K562 (cell line): ENCODE measurements around the gene SMG5. TPM values are rescaled to one million over a fixed set of nuclear protein-coding genes. Genes with fewer than 3 reads are reported as not detected.

Source experiments
- ATAC-seq: fragments of 200-7000 bp; cut with Tn5 transposase; 3 replicates; pipeline ENCODE4 v1.9.1; 2020; ENCODE audit warnings: moderate library complexity
- BruUV-seq: library from RNA; stranded (reverse); fragments of 400-500 nt; replicated peaks from 2 replicates; lab custom pipeline; 2021; lab: Mats Ljungman, UMichigan
- CTCF ChIA-PET: fragments of 300-600 bp; formaldehyde crosslinking; extraction: SDS; loops from one replicate; lab custom pipeline; 2021; ENCODE audit warnings: low intra/inter-chr PET ratio; lab: Yijun Ruan, JAX
- POLR2A ChIA-PET: fragments of 300-600, 350-650 bp; sonication (Branson Sonifier 250); formaldehyde crosslinking; extraction: SDS; loops from one replicate; lab custom pipeline; 2021; ENCODE audit warnings: antibody characterized with exemption, inconsistent platforms; lab: Yijun Ruan, JAX
- DNase-seq, 4 experiments: peaks; one replicate each; pipeline versions ENCODE4 v3.0.0 to v3.0.0-alpha.2; 2011 to 2018; ENCODE audit warnings: low spot score in 3 of 4, mixed read lengths in 3 of 4; ENCODE audit errors: extremely low read depth in 1 of 4
- FAIRE-seq: peaks from 2 replicates; lab custom pipeline; 2011; peaks lifted over from hg19 to GRCh38; lab: Jason Lieb, UNC
- H2AFZ ChIP-seq: 2 replicates; pipeline ENCODE4 v1.6.0; 2011; ENCODE audit warnings: low read depth, low read length, control low read depth, inconsistent platforms
- H3K27ac ChIP-seq: fragments of 200-600 bp; 3 replicates; pipeline ENCODE4 v1.8.0; 2011; ENCODE audit warnings: low read depth, mild to moderate bottlenecking, control low read depth, inconsistent platforms, low read length, moderate library complexity, mixed read lengths; ENCODE audit errors: extremely low read depth
- H3K27me3 ChIP-seq, 2 experiments: fragments of 300-600 bp in 1 of 2; 2 replicates in 1 of 2; 3 replicates in 1 of 2; pipeline versions ENCODE4 v1.6.0 to v1.8.0; 2011; ENCODE audit warnings: inconsistent platforms in 2 of 2, low read length in 2 of 2, mild to moderate bottlenecking in 1 of 2, mixed read lengths in 1 of 2, moderate library complexity in 1 of 2; ENCODE audit not compliant: control insufficient read depth in 2 of 2, insufficient read depth in 2 of 2
- H3K36me3 ChIP-seq: fragments of 300-600 bp; 3 replicates; pipeline ENCODE4 v1.8.0; 2011; ENCODE audit warnings: mild to moderate bottlenecking, low read length, inconsistent platforms; ENCODE audit not compliant: control insufficient read depth, insufficient read depth
- H3K4me1 ChIP-seq, 2 experiments: fragments of 200-600 bp in 1 of 2; replicated peaks in 1 of 2; 2 replicates in 1 of 2; 3 replicates in 1 of 2; pipeline versions ENCODE4 v1.5.1 to v1.8.0; 2011; ENCODE audit warnings: inconsistent platforms in 2 of 2, low read length in 2 of 2, mild to moderate bottlenecking in 1 of 2, mixed read lengths in 1 of 2, moderate library complexity in 1 of 2; ENCODE audit not compliant: control insufficient read depth in 2 of 2, insufficient read depth in 2 of 2
- H3K4me2 ChIP-seq: 2 replicates; pipeline ENCODE4 v1.6.1; 2011; ENCODE audit warnings: low read length, control low read depth, inconsistent platforms, mixed read lengths; ENCODE audit not compliant: insufficient read depth
- H3K4me3 ChIP-seq: fragments of 200-600 bp; sonication (generic), shearing (Covaris generic); 2 replicates; pipeline ENCODE4 v1.5.1; 2016; ENCODE audit warnings: control low read depth, inconsistent platforms
- H3K79me2 ChIP-seq: fragments of 200-600 bp; 3 replicates; pipeline ENCODE4 v1.8.0; 2011; ENCODE audit warnings: low read length, inconsistent platforms; ENCODE audit not compliant: control insufficient read depth, insufficient read depth
- H3K9ac ChIP-seq, 2 experiments: 2 replicates each; pipeline versions ENCODE4 v1.6.0 to v1.6.1; 2011; ENCODE audit warnings: low read depth in 2 of 2, low read length in 2 of 2, control low read depth in 1 of 2, inconsistent platforms in 1 of 2, mild to moderate bottlenecking in 1 of 2, mixed read lengths in 1 of 2; ENCODE audit not compliant: insufficient read depth in 1 of 2
- H3K9me1 ChIP-seq: one replicate; pipeline ENCODE4 v1.6.0; 2011; ENCODE audit warnings: inconsistent platforms, mild to moderate bottlenecking, low read length, moderate library complexity; ENCODE audit not compliant: control insufficient read depth, insufficient read depth
- H3K9me3 ChIP-seq: replicated peaks from 2 replicates; pipeline ENCODE4 v1.5.1; 2011; ENCODE audit warnings: low read depth, low read length, inconsistent platforms; ENCODE audit not compliant: control insufficient read depth, insufficient read depth
- H4K20me1 ChIP-seq: replicated peaks from 2 replicates; pipeline ENCODE4 v1.6.1; 2011; ENCODE audit warnings: low read length, inconsistent platforms, mixed read lengths; ENCODE audit not compliant: control insufficient read depth, insufficient read depth
- ARID1B ChIP-seq: fragments of 450-650 bp; IDR thresholded peaks from 2 replicates; pipeline ENCODE4 v1.6.1; 2016; ENCODE audit warnings: antibody characterized with exemption, mild to moderate bottlenecking, inconsistent platforms
- ATF2 ChIP-seq: sonication (generic); formaldehyde crosslinking; IDR thresholded peaks from 2 replicates; pipeline ENCODE4 v1.8.1; 2022; ENCODE audit warnings: missing genetic modification reagents
- CBFB ChIP-seq: sonication (generic); formaldehyde crosslinking; IDR thresholded peaks from 2 replicates; pipeline ENCODE4 v1.4.0; 2020; ENCODE audit warnings: mild to moderate bottlenecking, missing genetic modification reagents
- E2F8 ChIP-seq: fragments of 450-650 bp; IDR thresholded peaks from 2 replicates; pipeline ENCODE4 v1.7.1; 2018; ENCODE audit warnings: mild to moderate bottlenecking, low read depth; ENCODE audit not compliant: partially characterized antibody
- E4F1 ChIP-seq: fragments of 250-450 bp; sonication (Bioruptor Pico); IDR thresholded peaks from 2 replicates; pipeline ENCODE4 v1.5.0; 2021; ENCODE audit warnings: mild to moderate bottlenecking, borderline replicate concordance
- PREB ChIP-seq: sonication (generic); formaldehyde crosslinking; IDR thresholded peaks from 2 replicates; pipeline ENCODE4 v1.8.1; 2023; ENCODE audit warnings: mild to moderate bottlenecking, missing genetic modification reagents
- RBBP5 ChIP-seq: fragments of 200-600 bp; sonication (generic); IDR thresholded peaks from 2 replicates; pipeline ENCODE4 v1.6.1; 2012; ENCODE audit warnings: borderline replicate concordance, mild to moderate bottlenecking, low read length, control low read depth, inconsistent platforms; ENCODE audit not compliant: insufficient read depth, poor library complexity, severe bottlenecking
- SMARCA4 ChIP-seq: fragments of 450-650 bp; IDR thresholded peaks from 2 replicates; pipeline ENCODE4 v1.6.1; 2016
- SREBF2 ChIP-seq: sonication (generic); formaldehyde crosslinking; IDR thresholded peaks from 2 replicates; pipeline ENCODE4 v1.4.0; 2020; ENCODE audit warnings: mild to moderate bottlenecking, missing genetic modification reagents
- YY1 ChIP-seq, 3 experiments: IDR thresholded peaks; 2 replicates each; pipeline ENCODE4 v1.6.1; 2011; ENCODE audit warnings: low read length in 2 of 3, mild to moderate bottlenecking in 2 of 3, moderate library complexity in 2 of 3, borderline replicate concordance in 1 of 3, control low read depth in 1 of 3, low read depth in 1 of 3; ENCODE audit not compliant: insufficient read depth in 3 of 3, insufficient replicate concordance in 2 of 3, control insufficient read depth in 1 of 3, insufficient read length in 1 of 3; ENCODE audit errors: extremely low read depth in 1 of 3
- ZNF232 ChIP-seq: sonication (generic); formaldehyde crosslinking; IDR thresholded peaks from 2 replicates; pipeline ENCODE4 v1.8.0; 2022; ENCODE audit warnings: mild to moderate bottlenecking, missing genetic modification reagents
- ZNF274 ChIP-seq: IDR thresholded peaks from 2 replicates; pipeline ENCODE4 v1.6.1; 2011; ENCODE audit warnings: low read depth, mild to moderate bottlenecking, low read length, moderate library complexity, borderline replicate concordance
- ZNF444 ChIP-seq: fragments of 250-450 bp; sonication (Bioruptor Pico); IDR thresholded peaks from 2 replicates; pipeline ENCODE4 v1.4.0; 2020; ENCODE audit warnings: mild to moderate bottlenecking, moderate library complexity
- ZNF583 ChIP-seq: fragments of 250-450 bp; sonication (Bioruptor Pico); IDR thresholded peaks from 2 replicates; pipeline ENCODE4 v1.4.0; 2020
- WGBS: fragments of 100-300 bp; shearing (Covaris generic); methylation state at CpG from one replicate; pipeline ENCODE4 v1.1.6; 2016; ENCODE audit warnings: low coverage, mixed read lengths; ENCODE audit not compliant: insufficient coverage; ENCODE audit errors: missing lambda C conversion rate; 5-methylcytosine and 5-hydroxymethylcytosine counted together
- in situ Hi-C: fragments of 300-500 bp; cut with MboI; formaldehyde crosslinking; loops from 4 replicates; pipeline ENCODE4 v1.15.0; 2018; ENCODE audit warnings: inconsistent platforms, mixed read lengths
- intact Hi-C: fragments of 100-400 bp; cut with micrococcal nuclease; formaldehyde crosslinking; loops from 2 replicates; pipeline ENCODE4 v1.14.2; 2022
- polyA plus RNA-seq, 8 experiments: library from polyadenylated mRNA; depleted of rRNA in 4 of 8; stranded (reverse) in 5 of 8; unstranded in 3 of 8; fragments of >200 nt; fragmentation: Nextera tagmentation in 2 of 8; fragmentation: Illumina TruSeq in 1 of 8; extraction: Ambion mirVana in 2 of 8; extraction: Trizol in 1 of 8; gene quantifications; 2 replicates each; pipeline versions ENCODE4 v1.2.1 to v1.2.3, GENCODE V29; 2011 to 2014; ENCODE audit warnings: inconsistent platforms in 1 of 8, missing spikeins in 1 of 8
- total RNA-seq, 7 experiments: library from RNA; depleted of rRNA in 6 of 7; stranded (reverse); fragments of >200 nt in 6 of 7; fragmentation: Illumina TruSeq in 2 of 7; extraction: Trizol in 2 of 7; gene quantifications; 2 replicates each; pipeline versions ENCODE4 v1.2.1 to v1.2.3, GENCODE V29; 2011 to 2021; ENCODE audit warnings: low replicate concordance in 1 of 7

Gene SMG5
- total and polyA plus RNA-seq, 9 of the 15 experiments (the other 6 are each of a cell fraction or from before 2014, with no cell fraction given), result 1.4 to 85.9 (median 53.0) TPM

GRCh38 chr1:156320560-156320959 is 37.9 kb upstream of the SMG5 start:
- H4K20me1 ChIP-seq, result no peaks in the 10 kb centered on the region
- no peaks in the 10 kb centered on the region for H3K27me3 ChIP-seq
- WGBS, result 92% methylated on average over 3 of the region's 3 CpGs
- intact Hi-C loops (no loop called here), in situ Hi-C loops (no loop called here)
- no peak overlapping the region for H3K4me2 ChIP-seq
- H3K79me2 ChIP-seq, result no peaks in the 10 kb centered on the region; the same call in 2 of the 3 replicates
- ATAC-seq (no peak), DNase-seq (no peak), FAIRE-seq (no peak)
- peaks cover 92% of the 10 kb centered on the region for H3K36me3 ChIP-seq
- BruUV-seq, result no TSS peak
- H2AFZ ChIP-seq, result no peak overlapping the region
- H3K4me1 ChIP-seq, result no peaks in the 10 kb centered on the region
- TF ChIP-seq ZNF444 (CRISPR knock-in tag) (no peak), ZNF232 (CRISPR knock-in tag) (no peak), ZNF274 (no peak), ZNF583 (CRISPR knock-in tag) (no peak), YY1 (IDR thresholded peaks at IDR 0.05; ENCODE audit: borderline replicate concordance in 1 of 3, control insufficient read depth in 1 of 3, extremely low read depth in 1 of 3, insufficient read depth in 3 of 3, insufficient read length in 1 of 3, insufficient replicate concordance in 2 of 3, low read depth in 1 of 3, low read length in 2 of 3) (no peak), SMARCA4 (no peak), E4F1 (CRISPR knock-in tag) (no peak), ATF2 (no peak), CBFB (CRISPR knock-in tag) (no peak), E2F8 (no peak), RBBP5 (no peak), ARID1B (no peak), PREB (no peak), SREBF2 (CRISPR knock-in tag) (no peak)
- no peaks in the 10 kb centered on the region for H3K9me1 ChIP-seq
- no peak overlapping the region for H3K9ac ChIP-seq
- ChIA-PET CTCF (interaction anchor here (1.6 to 1.8 kb wide), 2 partner anchors 174 to 230 kb away, joined by 6 to 8 read pairs; no protein-coding TSS in a partner anchor), POLR2A (interaction anchor here (0.9 kb wide), 1 partner anchor 13 kb away, joined by 3 read pairs; no protein-coding TSS in a partner anchor)
- no peak overlapping the region for H3K27ac ChIP-seq
- H3K4me3 ChIP-seq, result no peak overlapping the region
- no peaks in the 10 kb centered on the region for H3K9me3 ChIP-seq
